HTERT RPE-1 (cell line): Measurements from ENCODE around the gene PSEN2.

ENCODE experiments used
- in situ Hi-C: fragments of 300-500 bp; cut with MboI; formaldehyde crosslinking; loops from 4 replicates; pipeline ENCODE4 v1.14.3; 2020; ENCODE audit warnings: low sequenced_read_pairs

PSEN2 gene

DNA sequence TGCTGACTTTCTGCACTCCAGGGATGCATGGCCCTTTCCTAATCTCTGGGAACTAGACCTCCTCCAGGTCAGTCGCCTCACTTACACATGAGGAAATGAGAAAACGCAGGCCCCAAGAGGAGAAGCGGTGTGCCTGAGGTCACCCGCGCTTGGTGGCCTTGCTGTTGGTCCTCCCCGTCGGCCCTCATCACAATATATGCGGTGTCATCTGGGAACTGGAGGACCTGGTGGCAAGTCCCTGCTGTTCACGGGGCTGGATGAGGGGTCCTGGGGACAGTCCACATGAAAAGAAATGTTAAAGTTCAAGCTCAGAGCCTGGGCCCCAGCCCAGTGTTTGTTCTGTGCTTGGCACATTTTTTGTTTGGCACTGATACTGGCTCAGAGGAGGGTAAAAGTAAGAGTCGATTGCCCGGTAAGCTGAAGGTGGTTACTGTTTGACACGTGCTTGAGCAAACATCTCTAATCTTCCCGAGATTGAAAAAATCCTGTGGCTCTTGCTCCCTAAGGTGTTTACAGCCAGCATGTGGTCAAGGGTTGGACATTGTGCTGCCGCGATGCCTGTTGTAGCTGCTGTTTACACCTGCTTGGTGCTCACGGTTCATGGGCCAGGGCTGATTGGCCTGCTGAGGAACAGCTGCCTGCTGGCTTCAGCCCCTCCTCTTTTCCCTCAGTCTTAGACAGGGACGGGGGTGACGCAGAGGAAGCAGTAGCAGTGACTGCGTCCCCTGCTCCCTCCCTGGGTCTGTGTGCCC, 74.9 kb downstream of the PSEN2 start:
- in situ Hi-C loops = no loop called here
